Liver (tissue), 9 donors: ENCODE measurements around the gene MYH11. TPM values are rescaled to one million over a fixed set of nuclear protein-coding genes. Genes with fewer than 3 reads are reported as not detected.

Experiments
- DNase-seq: peaks from one replicate; pipeline ENCODE4 v3.0.0-alpha.2; 2017; ENCODE audit warnings: low spot score
- H3K27ac ChIP-seq, 2 donors: one replicate each; pipeline ENCODE4 v1.7.0; 2013; ENCODE audit warnings: inconsistent platforms in 2 of 2, low read length in 2 of 2, control low read depth in 1 of 2, low read depth in 1 of 2, mild to moderate bottlenecking in 1 of 2
- H3K27me3 ChIP-seq, 4 donors: one replicate each; pipeline versions ENCODE4 v1.6.1 to v1.7.0; 2013; ENCODE audit warnings: low read length in 3 of 4, inconsistent platforms in 1 of 4, mild to moderate bottlenecking in 1 of 4, moderate library complexity in 1 of 4; ENCODE audit not compliant: control insufficient read depth in 4 of 4, insufficient read depth in 4 of 4
- H3K36me3 ChIP-seq, 4 donors: one replicate each; pipeline versions ENCODE4 v1.6.1 to v1.7.0; 2013; ENCODE audit warnings: low read length in 3 of 4, mild to moderate bottlenecking in 3 of 4, low read depth in 1 of 4, moderate library complexity in 1 of 4; ENCODE audit not compliant: control insufficient read depth in 4 of 4, insufficient read depth in 3 of 4
- H3K4me1 ChIP-seq, 4 donors: one replicate each; pipeline versions ENCODE4 v1.6.1 to v1.7.0; 2013; ENCODE audit warnings: low read length in 3 of 4, mild to moderate bottlenecking in 3 of 4, moderate library complexity in 1 of 4; ENCODE audit not compliant: control insufficient read depth in 4 of 4, insufficient read depth in 4 of 4
- H3K4me3 ChIP-seq, 3 donors: one replicate each; pipeline versions ENCODE4 v1.6.1 to v1.7.0; 2013; ENCODE audit warnings: low read length in 3 of 3, control low read depth in 1 of 3, low read depth in 1 of 3, mild to moderate bottlenecking in 1 of 3
- H3K9ac ChIP-seq, 2 donors: one replicate each; pipeline ENCODE4 v1.7.0; 2013; ENCODE audit warnings: low read length in 2 of 2, mild to moderate bottlenecking in 2 of 2, moderate library complexity in 2 of 2, control low read depth in 1 of 2, low read depth in 1 of 2
- H3K9me3 ChIP-seq, 4 donors: one replicate each; pipeline versions ENCODE4 v1.6.1 to v1.7.0; 2013; ENCODE audit warnings: low read length in 3 of 4; ENCODE audit not compliant: control insufficient read depth in 4 of 4
- CTCF ChIP-seq: fragments of 150-350 bp; IDR thresholded peaks from 2 replicates; pipeline ENCODE4 v1.5.1; 2017; ENCODE audit warnings: improper control_type of control experiment, low read depth, low read length; ENCODE audit not compliant: missing input control
- EGR1 ChIP-seq, 2 donors: IDR thresholded peaks; 2 replicates each; pipeline ENCODE4 v1.6.1; 2016 to 2018; ENCODE audit warnings: antibody characterized with exemption in 2 of 2, low read depth in 2 of 2
- FOXA1 ChIP-seq: IDR thresholded peaks from 2 replicates; pipeline ENCODE4 v1.6.1; 2016; ENCODE audit warnings: antibody characterized with exemption
- FOXA2 ChIP-seq: IDR thresholded peaks from 2 replicates; pipeline ENCODE4 v1.6.1; 2016; ENCODE audit warnings: antibody characterized with exemption
- GABPA ChIP-seq, 2 donors: IDR thresholded peaks in 1 of 2; conservative IDR thresholded peaks in 1 of 2; 2 replicates each; pipeline ENCODE4 v1.6.1; 2016; ENCODE audit warnings: antibody characterized with exemption in 2 of 2, mild to moderate bottlenecking in 1 of 2, moderate library complexity in 1 of 2
- HNF4A ChIP-seq, 2 donors: conservative IDR thresholded peaks; 2 replicates each; pipeline ENCODE4 v1.6.1; 2016; ENCODE audit warnings: antibody characterized with exemption in 2 of 2, mild to moderate bottlenecking in 2 of 2
- HNF4G ChIP-seq: IDR thresholded peaks from 2 replicates; pipeline ENCODE4 v1.6.1; 2016; ENCODE audit warnings: antibody characterized with exemption
- JUND ChIP-seq, 2 donors: IDR thresholded peaks; 2 replicates each; pipeline ENCODE4 v1.6.1; 2016; ENCODE audit warnings: antibody characterized with exemption in 2 of 2
- NR2F2 ChIP-seq: IDR thresholded peaks from 2 replicates; pipeline ENCODE4 v1.6.1; 2016; ENCODE audit warnings: antibody characterized with exemption
- RAD21 ChIP-seq, 2 donors: IDR thresholded peaks; 2 replicates each; pipeline ENCODE4 v1.6.1; 2016; ENCODE audit warnings: antibody characterized with exemption in 2 of 2, mild to moderate bottlenecking in 2 of 2
- REST ChIP-seq: IDR thresholded peaks from 2 replicates; pipeline ENCODE4 v1.6.1; 2016; ENCODE audit warnings: antibody characterized with exemption, mild to moderate bottlenecking
- RXRA ChIP-seq, 2 donors: IDR thresholded peaks; 2 replicates each; pipeline ENCODE4 v1.6.1; 2017 to 2018; ENCODE audit warnings: antibody characterized with exemption in 2 of 2, mild to moderate bottlenecking in 1 of 2
- SP1 ChIP-seq: IDR thresholded peaks from 2 replicates; pipeline ENCODE4 v1.6.1; 2018; ENCODE audit warnings: antibody characterized with exemption, mild to moderate bottlenecking
- TAF1 ChIP-seq: conservative IDR thresholded peaks from 2 replicates; pipeline ENCODE4 v1.6.1; 2016; ENCODE audit warnings: antibody characterized with exemption, mild to moderate bottlenecking
- YY1 ChIP-seq: IDR thresholded peaks from 2 replicates; pipeline ENCODE4 v1.6.1; 2016; ENCODE audit warnings: antibody characterized with exemption, mild to moderate bottlenecking
- ZBTB33 ChIP-seq: IDR thresholded peaks from 2 replicates; pipeline ENCODE4 v1.6.1; 2016; ENCODE audit warnings: antibody characterized with exemption
- WGBS: extraction: QIAGEN DNeasy Blood & Tissue Kit; methylation state at CpG from one replicate; pipeline ENCODE4 v1.1.7; 2013; 5-methylcytosine and 5-hydroxymethylcytosine counted together
- polyA plus RNA-seq, 2 donors: library from polyadenylated mRNA; stranded (reverse) in 1 of 2; unstranded in 1 of 2; fragments of 200-250 nt in 1 of 2; fragments of >200 nt in 1 of 2; fragmentation: Nextera tagmentation in 1 of 2; extraction: Ambion mirVana in 1 of 2; gene quantifications; one replicate each; pipeline versions ENCODE4 v1.2.1 to v1.2.3, GENCODE V29; 2013 to 2015
- total RNA-seq, 2 donors: library from RNA; depleted of rRNA; stranded (reverse); fragments of >200 nt; gene quantifications; one replicate each; pipeline ENCODE4 v1.2.3, GENCODE V29; 2014
- TF ChIP-seq, protein P1 (sequence below): IDR thresholded peaks from 2 replicates; pipeline ENCODE4 v1.6.1; 2016; ENCODE audit warnings: antibody characterized with exemption
- TF ChIP-seq, protein P2 (sequence below): IDR thresholded peaks from 2 replicates; pipeline ENCODE4 v1.6.1; 2016; ENCODE audit warnings: antibody characterized with exemption
- donor health status: healthy.
- donor health status: healthy.
- donor health status: healthy.
- donor health status: healthy.
- donor health status: healthy.

MYH11 gene
- total and polyA plus RNA-seq, 4 donors, result 0.51 to 33.7 (median 4.0) TPM

- Histone ChIP-seq H3K4me1 (peaks cover 0 to 14% (median 10%) of the 10 kb centered on the region in 4 donors), H3K9me3 (no peaks in the 10 kb centered on the region), H3K27ac (no peak overlapping the region), H3K36me3 (peaks cover 0 to 1% (median 0%) of the 10 kb centered on the region in 4 donors), H3K9ac (no peak overlapping the region), H3K27me3 (no peaks in the 10 kb centered on the region), H3K4me3 (no peak overlapping the region)
- 98% methylated on average over 2 of the region's 2 CpGs for WGBS
- TF ChIP-seq NR2F2 (no peak), CTCF (no peak), YY1 (no peak), TAF1 (no peak), RXRA (IDR thresholded peaks at IDR 0.05) (no peak), HNF4A (conservative IDR thresholded peaks at IDR 0.05) (no peak)
- TF ChIP-seq, protein P1, sequence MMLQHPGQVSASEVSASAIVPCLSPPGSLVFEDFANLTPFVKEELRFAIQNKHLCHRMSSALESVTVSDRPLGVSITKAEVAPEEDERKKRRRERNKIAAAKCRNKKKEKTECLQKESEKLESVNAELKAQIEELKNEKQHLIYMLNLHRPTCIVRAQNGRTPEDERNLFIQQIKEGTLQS, result no peak
- TF ChIP-seq, protein P2, sequence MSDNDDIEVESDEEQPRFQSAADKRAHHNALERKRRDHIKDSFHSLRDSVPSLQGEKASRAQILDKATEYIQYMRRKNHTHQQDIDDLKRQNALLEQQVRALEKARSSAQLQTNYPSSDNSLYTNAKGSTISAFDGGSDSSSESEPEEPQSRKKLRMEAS, result no peak
- DNase-seq, result no peak
Measured at GRCh38 chr16:15654591-15654990, 202.2 kb downstream of the MYH11 start.

DNA sequence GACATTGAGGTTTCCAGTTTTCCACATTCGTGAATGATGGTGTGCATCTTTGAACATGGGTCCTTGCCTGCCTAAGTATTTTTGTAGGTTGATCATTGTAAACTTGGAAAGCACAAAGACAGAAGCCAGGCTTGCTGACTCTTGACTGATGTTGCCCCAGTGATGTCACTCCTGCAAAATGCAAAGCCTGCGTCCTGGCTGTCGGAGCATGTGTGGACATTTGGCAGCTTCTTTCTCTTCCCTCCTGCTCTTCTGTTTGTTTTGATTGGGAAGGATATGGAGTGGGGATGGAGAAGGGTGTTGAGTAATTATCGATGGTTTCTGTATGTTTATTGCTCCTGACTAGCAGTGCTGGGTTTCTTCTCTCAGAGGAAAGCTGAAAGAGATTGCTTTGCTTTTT, 203.6 kb downstream of the MYH11 start:
- WGBS, result 59% methylated on average over 4 of the region's 4 CpGs
- no peak overlapping the region for H3K4me3 ChIP-seq
- no peak overlapping the region for H3K27ac ChIP-seq
- H3K4me1 ChIP-seq, result peaks cover 0 to 17% (median 11%) of the 10 kb centered on the region in 4 donors
- no peaks in the 10 kb centered on the region for H3K9me3 ChIP-seq
- no peaks in the 10 kb centered on the region for H3K27me3 ChIP-seq
- H3K36me3 ChIP-seq, result peaks cover 0 to 1% (median 0%) of the 10 kb centered on the region in 4 donors
- DNase-seq, result no peak
- TF ChIP-seq RXRA (IDR thresholded peaks at IDR 0.05), result no peak
- TF ChIP-seq REST, result no peak
- TF ChIP-seq, protein P1, result no peak
- no peak for TF ChIP-seq HNF4G
- TF ChIP-seq CTCF, result no peak
- no peak for TF ChIP-seq FOXA1
- TF ChIP-seq, protein P2, result no peak
- no peak for TF ChIP-seq EGR1 (IDR thresholded peaks at IDR 0.05; ENCODE audit: low read depth in 2 of 2)
- no peak for TF ChIP-seq TAF1
- TF ChIP-seq HNF4A (conservative IDR thresholded peaks at IDR 0.05), result no peak
- no peak for TF ChIP-seq NR2F2
- no peak for TF ChIP-seq JUND (IDR thresholded peaks at IDR 0.05)
- no peak for TF ChIP-seq YY1
- TF ChIP-seq ZBTB33, result no peak
- no peak for TF ChIP-seq FOXA2
- TF ChIP-seq RAD21 (IDR thresholded peaks at IDR 0.05), result no peak
- TF ChIP-seq GABPA (IDR thresholded peaks at IDR 0.05 in 1 of 2, conservative IDR thresholded peaks at IDR 0.05 in 1 of 2), result no peak
- TF ChIP-seq SP1, result no peak
- no peak overlapping the region for H3K9ac ChIP-seq
